ENCODE measurements around the gene ELFN1. TPM values are rescaled to one million over a fixed set of nuclear protein-coding genes. Genes with fewer than 3 reads are reported as not detected.

Gene ELFN1
- polyA plus RNA-seq, 1 of the 3 experiments (the other 2 are of a cell fraction), result 0.05 TPM

DNA sequence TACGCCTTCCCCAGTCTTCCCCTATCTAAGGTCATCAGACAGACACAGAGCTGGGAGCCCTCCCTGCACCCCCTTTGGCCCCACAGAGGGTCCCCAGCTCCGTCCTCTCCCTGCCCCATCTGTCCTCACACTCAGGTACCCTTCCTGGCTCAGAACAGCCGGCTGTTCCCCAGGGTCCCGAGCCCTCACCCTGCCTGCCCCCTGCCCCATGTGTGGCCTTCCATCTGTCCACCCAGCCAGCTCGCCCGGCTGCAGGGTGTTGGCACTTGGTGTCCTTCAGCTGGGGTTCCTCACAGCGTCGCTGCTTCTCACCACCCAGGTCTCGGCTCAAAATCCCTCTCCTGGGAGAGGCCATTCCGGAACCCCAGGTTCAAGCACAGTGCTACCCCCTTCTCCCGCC lies 28.9 kb upstream of the ELFN1 start (continued):
- TF ChIP-seq SIN3A (IDR thresholded peaks at IDR 0.05; ENCODE audit: borderline replicate concordance, low read depth, low read length), result no peak

DNA sequence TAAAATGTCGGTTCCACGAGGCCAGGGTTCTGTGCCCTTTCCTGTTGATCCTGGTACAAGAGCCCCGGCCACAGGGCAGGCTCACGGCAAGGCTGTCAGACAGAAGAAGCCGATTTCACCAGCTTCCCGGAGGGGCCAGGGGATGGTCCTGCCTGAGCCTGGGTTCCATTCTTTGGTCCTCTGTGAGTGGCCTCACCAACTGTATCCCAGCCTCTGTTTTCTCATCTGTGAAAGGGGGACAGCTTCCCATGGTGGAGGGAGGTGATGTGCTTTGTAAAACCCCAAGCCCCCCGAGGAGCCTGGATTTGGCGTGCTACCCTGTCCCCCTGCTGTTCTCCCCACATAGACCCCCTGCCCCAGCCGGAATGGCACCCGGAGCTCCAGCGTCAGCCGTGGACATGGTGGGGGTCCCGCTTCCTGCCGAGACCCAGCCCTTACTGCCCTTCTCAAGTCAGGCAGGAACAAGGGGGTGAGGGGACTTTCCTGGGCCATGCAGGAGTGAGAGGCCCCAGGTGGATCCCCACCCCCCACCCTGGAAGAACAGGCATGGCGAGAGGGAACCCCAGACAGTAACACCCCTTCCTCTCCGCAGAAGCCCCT lies 28.3 kb upstream of the ELFN1 start:
- H4K20me1 ChIP-seq (ENCODE audit: insufficient read depth), result no peaks in the 10 kb centered on the region
- H3F3A ChIP-seq (replicated peaks; ENCODE audit: insufficient read depth), result no peaks in the 10 kb centered on the region
- H2AFZ ChIP-seq (ENCODE audit: low read depth), result no peak overlapping the region
- no peaks in the 10 kb centered on the region for H3K9me2 ChIP-seq
- ChIA-PET POLR2A (interaction anchor here (0.6 to 2.7 kb wide), 2 partner anchors 29 to 45 kb away, joined by 3 to 12 read pairs; no protein-coding TSS in a partner anchor), CTCF (interaction anchor here (0.6 to 4.0 kb wide), 10 partner anchors 21 to 706 kb away, joined by 3 to 27 read pairs (median 4); no protein-coding TSS in a partner anchor)
- H3K4me2 ChIP-seq, result no peak overlapping the region
- H3K9ac ChIP-seq, result no peak overlapping the region
- H3K79me2 ChIP-seq (ENCODE audit: insufficient read depth), result no peaks in the 10 kb centered on the region
- no peak overlapping the region for H3K4me3 ChIP-seq (ENCODE audit: low read depth in 2 of 2, low read length in 1 of 2)
- WGBS (ENCODE audit: low lambda C conversion rate), result 75% methylated on average over 15 of the region's 16 CpGs
- no peak for DNase-seq
- 0 out of 2 replicates have a peak, but pooled peaks cover 13% of the 10 kb centered on the region for H3K27me3 ChIP-seq (ENCODE audit: insufficient read depth)
- H3K27ac ChIP-seq (ENCODE audit: low read depth in 2 of 2, low read length in 1 of 2), result peak overlapping the region in 1 of 2 experiments; percentile 99; a peak in 2 of 4 replicates
- H3K36me3 ChIP-seq (replicated peaks in 1 of 2; ENCODE audit: control insufficient read depth in 1 of 2, insufficient read depth in 2 of 2, low read length in 1 of 2), result no peaks in the 10 kb centered on the region
- peaks cover 0 to 69% of the 10 kb centered on the region in 2 experiments; a peak in 1 of 4 replicates for H3K4me1 ChIP-seq (ENCODE audit: control insufficient read depth in 1 of 2, insufficient read depth in 2 of 2, low read depth in 1 of 2, low read length in 1 of 2)
- peaks cover 4% of the 10 kb centered on the region; the same call in 1 of the 2 replicates for H3K9me3 ChIP-seq
- TF ChIP-seq, protein P1, sequence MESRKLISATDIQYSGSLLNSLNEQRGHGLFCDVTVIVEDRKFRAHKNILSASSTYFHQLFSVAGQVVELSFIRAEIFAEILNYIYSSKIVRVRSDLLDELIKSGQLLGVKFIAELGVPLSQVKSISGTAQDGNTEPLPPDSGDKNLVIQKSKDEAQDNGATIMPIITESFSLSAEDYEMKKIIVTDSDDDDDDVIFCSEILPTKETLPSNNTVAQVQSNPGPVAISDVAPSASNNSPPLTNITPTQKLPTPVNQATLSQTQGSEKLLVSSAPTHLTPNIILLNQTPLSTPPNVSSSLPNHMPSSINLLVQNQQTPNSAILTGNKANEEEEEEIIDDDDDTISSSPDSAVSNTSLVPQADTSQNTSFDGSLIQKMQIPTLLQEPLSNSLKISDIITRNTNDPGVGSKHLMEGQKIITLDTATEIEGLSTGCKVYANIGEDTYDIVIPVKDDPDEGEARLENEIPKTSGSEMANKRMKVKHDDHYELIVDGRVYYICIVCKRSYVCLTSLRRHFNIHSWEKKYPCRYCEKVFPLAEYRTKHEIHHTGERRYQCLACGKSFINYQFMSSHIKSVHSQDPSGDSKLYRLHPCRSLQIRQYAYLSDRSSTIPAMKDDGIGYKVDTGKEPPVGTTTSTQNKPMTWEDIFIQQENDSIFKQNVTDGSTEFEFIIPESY (IDR thresholded peaks at IDR 0.05; ENCODE audit: borderline replicate concordance, low read depth), result no peak
- TF ChIP-seq NRF1 (IDR thresholded peaks at IDR 0.05; ENCODE audit: low read depth, low read length), result no peak
- TF ChIP-seq GATA2 (CRISPR knock-in tag; IDR thresholded peaks at IDR 0.05), result no peak
- TF ChIP-seq YY1 (IDR thresholded peaks at IDR 0.05; ENCODE audit: low read depth), result no peak
- no peak for TF ChIP-seq GABPA (IDR thresholded peaks at IDR 0.05; ENCODE audit: low read depth)
- TF ChIP-seq, protein P2, sequence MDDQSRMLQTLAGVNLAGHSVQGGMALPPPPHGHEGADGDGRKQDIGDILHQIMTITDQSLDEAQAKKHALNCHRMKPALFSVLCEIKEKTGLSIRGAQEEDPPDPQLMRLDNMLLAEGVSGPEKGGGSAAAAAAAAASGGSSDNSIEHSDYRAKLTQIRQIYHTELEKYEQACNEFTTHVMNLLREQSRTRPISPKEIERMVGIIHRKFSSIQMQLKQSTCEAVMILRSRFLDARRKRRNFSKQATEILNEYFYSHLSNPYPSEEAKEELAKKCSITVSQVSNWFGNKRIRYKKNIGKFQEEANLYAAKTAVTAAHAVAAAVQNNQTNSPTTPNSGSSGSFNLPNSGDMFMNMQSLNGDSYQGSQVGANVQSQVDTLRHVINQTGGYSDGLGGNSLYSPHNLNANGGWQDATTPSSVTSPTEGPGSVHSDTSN (IDR thresholded peaks at IDR 0.05), result no peak
- TF ChIP-seq, protein P3, sequence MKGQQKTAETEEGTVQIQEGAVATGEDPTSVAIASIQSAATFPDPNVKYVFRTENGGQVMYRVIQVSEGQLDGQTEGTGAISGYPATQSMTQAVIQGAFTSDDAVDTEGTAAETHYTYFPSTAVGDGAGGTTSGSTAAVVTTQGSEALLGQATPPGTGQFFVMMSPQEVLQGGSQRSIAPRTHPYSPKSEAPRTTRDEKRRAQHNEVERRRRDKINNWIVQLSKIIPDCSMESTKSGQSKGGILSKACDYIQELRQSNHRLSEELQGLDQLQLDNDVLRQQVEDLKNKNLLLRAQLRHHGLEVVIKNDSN (IDR thresholded peaks at IDR 0.05; ENCODE audit: borderline replicate concordance, low read depth), result no peak
- TF ChIP-seq RFX5 (IDR thresholded peaks at IDR 0.05; ENCODE audit: low read length), result no peak
- no peak for TF ChIP-seq JUND (IDR thresholded peaks at IDR 0.05)
- TF ChIP-seq, protein P4, sequence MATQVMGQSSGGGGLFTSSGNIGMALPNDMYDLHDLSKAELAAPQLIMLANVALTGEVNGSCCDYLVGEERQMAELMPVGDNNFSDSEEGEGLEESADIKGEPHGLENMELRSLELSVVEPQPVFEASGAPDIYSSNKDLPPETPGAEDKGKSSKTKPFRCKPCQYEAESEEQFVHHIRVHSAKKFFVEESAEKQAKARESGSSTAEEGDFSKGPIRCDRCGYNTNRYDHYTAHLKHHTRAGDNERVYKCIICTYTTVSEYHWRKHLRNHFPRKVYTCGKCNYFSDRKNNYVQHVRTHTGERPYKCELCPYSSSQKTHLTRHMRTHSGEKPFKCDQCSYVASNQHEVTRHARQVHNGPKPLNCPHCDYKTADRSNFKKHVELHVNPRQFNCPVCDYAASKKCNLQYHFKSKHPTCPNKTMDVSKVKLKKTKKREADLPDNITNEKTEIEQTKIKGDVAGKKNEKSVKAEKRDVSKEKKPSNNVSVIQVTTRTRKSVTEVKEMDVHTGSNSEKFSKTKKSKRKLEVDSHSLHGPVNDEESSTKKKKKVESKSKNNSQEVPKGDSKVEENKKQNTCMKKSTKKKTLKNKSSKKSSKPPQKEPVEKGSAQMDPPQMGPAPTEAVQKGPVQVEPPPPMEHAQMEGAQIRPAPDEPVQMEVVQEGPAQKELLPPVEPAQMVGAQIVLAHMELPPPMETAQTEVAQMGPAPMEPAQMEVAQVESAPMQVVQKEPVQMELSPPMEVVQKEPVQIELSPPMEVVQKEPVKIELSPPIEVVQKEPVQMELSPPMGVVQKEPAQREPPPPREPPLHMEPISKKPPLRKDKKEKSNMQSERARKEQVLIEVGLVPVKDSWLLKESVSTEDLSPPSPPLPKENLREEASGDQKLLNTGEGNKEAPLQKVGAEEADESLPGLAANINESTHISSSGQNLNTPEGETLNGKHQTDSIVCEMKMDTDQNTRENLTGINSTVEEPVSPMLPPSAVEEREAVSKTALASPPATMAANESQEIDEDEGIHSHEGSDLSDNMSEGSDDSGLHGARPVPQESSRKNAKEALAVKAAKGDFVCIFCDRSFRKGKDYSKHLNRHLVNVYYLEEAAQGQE (IDR thresholded peaks at IDR 0.05; ENCODE audit: low read depth, low read length), result no peak
- TF ChIP-seq EP300 (IDR thresholded peaks at IDR 0.05; ENCODE audit: borderline replicate concordance in 1 of 2, low read depth in 1 of 2, low read length in 1 of 2), result no peak
- no peak for TF ChIP-seq SMC3 (IDR thresholded peaks at IDR 0.05; ENCODE audit: low read depth, low read length)
- TF ChIP-seq RCOR1 (IDR thresholded peaks at IDR 0.05; ENCODE audit: low read length), result no peak
- TF ChIP-seq FOXM1 (IDR thresholded peaks at IDR 0.05; ENCODE audit: low read depth), result no peak
- no peak for TF ChIP-seq RAD21 (IDR thresholded peaks at IDR 0.05; ENCODE audit: low read length)
- TF ChIP-seq TCF12 (IDR thresholded peaks at IDR 0.05), result no peak
- TF ChIP-seq, protein P5, sequence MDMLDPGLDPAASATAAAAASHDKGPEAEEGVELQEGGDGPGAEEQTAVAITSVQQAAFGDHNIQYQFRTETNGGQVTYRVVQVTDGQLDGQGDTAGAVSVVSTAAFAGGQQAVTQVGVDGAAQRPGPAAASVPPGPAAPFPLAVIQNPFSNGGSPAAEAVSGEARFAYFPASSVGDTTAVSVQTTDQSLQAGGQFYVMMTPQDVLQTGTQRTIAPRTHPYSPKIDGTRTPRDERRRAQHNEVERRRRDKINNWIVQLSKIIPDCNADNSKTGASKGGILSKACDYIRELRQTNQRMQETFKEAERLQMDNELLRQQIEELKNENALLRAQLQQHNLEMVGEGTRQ (IDR thresholded peaks at IDR 0.05; ENCODE audit: borderline replicate concordance, low read depth, low read length), result no peak
